HG03064 (cell line): ENCODE measurements around the gene DLG2.

ENCODE experiments used
- ATAC-seq: cut with Tn5 transposase; IDR thresholded peaks from one replicate; pipeline ENCODE4 v1.9.1; 2021; ENCODE audit warnings: low read depth; ENCODE audit not compliant: unreplicated experiment

Gene DLG2

GRCh38 chr11:84543367-84544159 lies 1083.6 kb downstream of the DLG2 start:
- no peak for ATAC-seq

- no peak for ATAC-seq
Observed at GRCh38 chr11:84541731-84542340, 1085.3 kb downstream of the DLG2 start.

- no peak for ATAC-seq
Observed at GRCh38 chr11:84536456-84536855, 1090.7 kb downstream of the DLG2 start.

- ATAC-seq, result no peak
Observed at GRCh38 chr11:84532364-84532763, 1094.8 kb downstream of the DLG2 start.

GRCh38 chr11:84526250-84526649 lies 1100.9 kb downstream of the DLG2 start:
- no peak for ATAC-seq

GRCh38 chr11:84524422-84525051 lies 1102.6 kb downstream of the DLG2 start:
- no peak for ATAC-seq

GRCh38 chr11:84522331-84522730 lies 1104.8 kb downstream of the DLG2 start:
- ATAC-seq, result no peak

- no peak for ATAC-seq
Observed at GRCh38 chr11:84518631-84519183, 1108.4 kb downstream of the DLG2 start.

GRCh38 chr11:84514436-84514835 lies 1112.7 kb downstream of the DLG2 start:
- ATAC-seq, result no peak

GRCh38 chr11:84503503-84503902 lies 1123.6 kb downstream of the DLG2 start:
- no peak for ATAC-seq

- ATAC-seq, result no peak
Observed at GRCh38 chr11:84501750-84502149, 1125.4 kb downstream of the DLG2 start.

- no peak for ATAC-seq
Observed at GRCh38 chr11:84497981-84498411, 1129.1 kb downstream of the DLG2 start.

GRCh38 chr11:84497181-84497580 lies 1130.0 kb downstream of the DLG2 start:
- ATAC-seq, result no peak

GRCh38 chr11:84496122-84496521 lies 1131.0 kb downstream of the DLG2 start:
- no peak for ATAC-seq

GRCh38 chr11:84480131-84480530 lies 1147.0 kb downstream of the DLG2 start:
- no peak for ATAC-seq

- no peak for ATAC-seq
Observed at GRCh38 chr11:84476581-84476980, 1150.6 kb downstream of the DLG2 start.

- ATAC-seq, result no peak
Observed at GRCh38 chr11:84471501-84471900, 1155.6 kb downstream of the DLG2 start.

- ATAC-seq, result no peak
Observed at GRCh38 chr11:84468235-84468634, 1158.9 kb downstream of the DLG2 start.

- no peak for ATAC-seq
Observed at GRCh38 chr11:84465040-84465439, 1162.1 kb downstream of the DLG2 start.

GRCh38 chr11:84455691-84456090 lies 1171.5 kb downstream of the DLG2 start:
- ATAC-seq, result no peak

- ATAC-seq, result no peak
Observed at GRCh38 chr11:84452211-84452610, 1174.9 kb downstream of the DLG2 start.
